ENCODE data around the gene MRPS27.

- no peak for TF ChIP-seq POLR2A (IDR thresholded peaks at IDR 0.05; ENCODE audit: low read length)
- TF ChIP-seq GATA1 (IDR thresholded peaks at IDR 0.05; ENCODE audit: low read depth, low read length): no peak
These were observed 36.3 kb upstream of the MRPS27 start for GRCh38 chr5:72356361-72356760.
